ELR (cell line): Measurements from ENCODE around the gene IQGAP1.
"Not testable (repeated sequence)": the region's sequence is repeated elsewhere in the genome, so short reads cannot be mapped to it uniquely, and the experiment has no call there.

ENCODE experiments used
- DNase-seq: peaks from one replicate; pipeline ENCODE4 v3.0.0-alpha.2; 2015; ENCODE audit warnings: low read depth

Gene IQGAP1

GRCh38 chr15:90489514-90489913 is 101.5 kb downstream of the IQGAP1 start:
- no peak for DNase-seq

- no peak for DNase-seq
Measured at GRCh38 chr15:90489944-90490343, 101.9 kb downstream of the IQGAP1 start.

- DNase-seq, result no peak
Measured at GRCh38 chr15:90493647-90494046, 105.6 kb downstream of the IQGAP1 start.

GRCh38 chr15:90495067-90495466 is 107.0 kb downstream of the IQGAP1 start:
- DNase-seq, result no peak

GRCh38 chr15:90496791-90497190 is 108.7 kb downstream of the IQGAP1 start:
- DNase-seq, result no peak

- no peak for DNase-seq
Measured at GRCh38 chr15:90497376-90497775, 109.3 kb downstream of the IQGAP1 start.

- no peak for DNase-seq
Measured at GRCh38 chr15:90497912-90498311, 109.9 kb downstream of the IQGAP1 start.

GRCh38 chr15:90500171-90500570 is 112.1 kb downstream of the IQGAP1 start:
- DNase-seq, result no peak

GRCh38 chr15:90501898-90502297 is 113.9 kb downstream of the IQGAP1 start:
- no peak for DNase-seq

GRCh38 chr15:90510781-90511180 is 122.7 kb downstream of the IQGAP1 start:
- not testable (repeated sequence) for DNase-seq

GRCh38 chr15:90511211-90511618 is 123.2 kb downstream of the IQGAP1 start:
- not testable (repeated sequence) for DNase-seq

- no peak for DNase-seq
Measured at GRCh38 chr15:90512276-90512675, 124.2 kb downstream of the IQGAP1 start.

GRCh38 chr15:90512981-90513380 is 124.9 kb downstream of the IQGAP1 start:
- no peak for DNase-seq

- no peak for DNase-seq
Measured at GRCh38 chr15:90513448-90513847, 125.4 kb downstream of the IQGAP1 start.

GRCh38 chr15:90513893-90514292 is 125.9 kb downstream of the IQGAP1 start:
- not testable (repeated sequence) for DNase-seq

GRCh38 chr15:90519688-90520087 is 131.6 kb downstream of the IQGAP1 start:
- peak; percentile 89 for DNase-seq

- DNase-seq, result no peak
Measured at GRCh38 chr15:90520365-90520764, 132.3 kb downstream of the IQGAP1 start.

GRCh38 chr15:90523373-90523772 is 135.3 kb downstream of the IQGAP1 start:
- DNase-seq, result no peak

- peak; percentile 48 for DNase-seq
Measured at GRCh38 chr15:90524018-90524803, 136.2 kb downstream of the IQGAP1 start.

- DNase-seq, result no peak
Measured at GRCh38 chr15:90529011-90529370, 140.9 kb downstream of the IQGAP1 start.

GRCh38 chr15:90529371-90530249 is 141.6 kb downstream of the IQGAP1 start, which contains the start of gene CRTC3:
Gene CRTC3, plus strand, starts transcription at chr15:90529923. Its CDS starts 149 bp downstream, at chr15:90530072.
- DNase-seq, result peak; percentile 65

GRCh38 chr15:90530250-90531051 is 142.4 kb downstream of the IQGAP1 start:
- peak; percentile 55 for DNase-seq
